GM19240 (cell line): ENCODE results near the gene KCNQ1.

Source experiments
- DNase-seq: peaks from one replicate; pipeline ENCODE4 v3.0.0; 2011; ENCODE audit warnings: low spot score; ENCODE audit not compliant: insufficient read length

KCNQ1 gene

DNA sequence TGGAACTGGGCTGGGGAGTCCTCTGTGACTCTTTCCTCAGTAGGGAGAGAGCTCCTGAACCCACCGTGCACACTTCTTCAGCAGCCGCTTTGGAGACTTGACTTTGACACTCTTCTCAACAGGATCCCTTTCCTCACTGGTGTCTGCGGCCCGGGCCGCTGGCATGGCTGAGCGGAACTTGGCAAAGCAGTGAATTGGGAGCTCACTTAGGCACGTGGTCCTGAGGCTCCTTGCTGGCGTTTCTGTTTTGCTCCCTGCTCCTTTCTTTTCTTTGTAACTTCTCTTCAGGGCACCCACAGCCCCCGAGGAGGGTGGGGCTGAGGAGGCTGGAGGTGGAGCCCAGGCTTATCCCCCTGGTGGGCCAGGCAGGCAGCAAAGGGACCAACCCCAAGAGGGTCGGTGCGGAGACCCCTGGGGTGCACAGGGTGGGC, 263.4 kb downstream of the KCNQ1 start:
- DNase-seq: no peak

DNA sequence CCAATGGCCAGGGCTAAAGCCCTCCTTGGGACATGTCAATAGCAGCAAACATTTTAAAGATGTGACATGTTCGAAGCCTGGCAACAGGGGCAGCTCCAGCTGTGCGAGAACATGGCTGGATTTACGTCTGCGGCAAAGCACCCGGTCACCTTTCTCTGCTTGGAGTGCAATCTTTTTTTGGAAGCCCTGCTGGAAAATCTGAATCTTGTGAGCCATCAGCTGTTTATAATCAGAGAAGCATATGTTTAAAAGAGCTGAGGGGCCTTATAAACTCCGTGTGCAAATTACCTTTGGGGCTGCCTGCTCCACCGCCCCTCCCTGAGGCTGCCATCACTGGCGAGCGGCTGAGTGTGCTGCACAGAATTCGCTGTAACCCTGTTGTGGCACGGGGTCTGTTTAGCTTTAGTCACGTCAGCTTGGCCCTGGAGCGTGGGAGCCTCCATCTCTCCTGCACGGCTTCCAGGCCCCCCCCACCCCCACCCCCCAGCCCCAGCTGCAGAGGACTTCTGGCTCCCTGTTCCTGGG, 264.0 kb downstream of the KCNQ1 start:
- DNase-seq: no peak

DNA sequence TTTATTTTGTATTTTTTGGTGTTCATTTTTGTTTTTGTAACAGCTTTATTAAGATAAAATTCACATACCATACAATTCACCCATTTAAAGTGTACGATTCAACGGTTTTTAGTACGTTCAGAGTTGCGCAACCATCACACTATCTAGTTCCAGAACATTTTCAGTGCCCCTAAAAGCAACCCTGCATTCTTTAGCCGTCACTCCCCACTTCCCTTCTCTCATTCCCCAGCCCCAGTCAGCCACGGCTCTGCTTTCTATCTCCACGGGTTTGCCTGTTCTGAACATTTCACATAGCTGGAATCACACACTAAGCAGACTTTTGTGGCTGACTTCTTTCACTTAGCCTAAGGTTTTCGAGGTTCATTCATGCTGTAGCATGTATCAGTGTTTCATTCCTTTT, 264.6 kb downstream of the KCNQ1 start:
- no peak for DNase-seq

DNA sequence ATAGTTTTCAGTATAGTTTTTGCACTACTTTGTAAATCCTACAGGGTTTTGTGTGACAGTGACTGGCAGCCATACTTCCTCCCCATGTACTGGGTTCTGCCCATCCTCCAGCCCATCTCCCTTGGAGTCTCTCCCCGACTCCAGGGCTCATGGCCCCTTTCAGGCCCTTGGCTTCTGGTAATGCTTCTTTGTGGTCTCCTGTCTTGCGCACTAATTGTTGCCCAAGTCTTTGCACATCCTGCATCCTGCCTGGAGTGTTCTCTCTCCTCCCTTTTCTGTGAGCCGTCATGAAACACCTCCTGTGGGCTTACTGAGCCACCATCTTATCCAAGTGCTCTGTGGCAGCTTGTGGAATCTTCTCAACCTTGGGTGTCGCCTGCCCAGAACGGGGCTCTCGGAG, 266.4 kb downstream of the KCNQ1 start:
- DNase-seq: no peak

DNA sequence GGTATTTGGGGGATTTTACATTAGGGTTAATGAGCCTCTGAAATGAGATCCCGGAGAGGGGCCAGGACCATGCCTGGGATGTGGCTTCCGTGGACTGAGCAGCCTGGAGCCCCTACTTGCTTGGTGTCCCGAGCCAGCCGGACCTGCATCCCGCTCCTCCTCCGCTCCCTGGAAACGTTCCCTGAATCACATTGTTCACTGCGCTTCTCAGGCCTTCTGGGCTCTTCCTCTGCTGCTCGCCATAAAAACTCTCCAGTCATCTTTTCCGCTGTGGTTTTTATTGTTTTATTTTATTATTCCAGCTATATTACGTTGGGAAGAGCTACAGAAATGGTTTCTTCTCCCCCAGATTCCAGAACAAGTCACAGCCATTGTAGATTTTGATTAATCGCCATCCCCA, 268.3 kb downstream of the KCNQ1 start:
- no peak for DNase-seq

DNA sequence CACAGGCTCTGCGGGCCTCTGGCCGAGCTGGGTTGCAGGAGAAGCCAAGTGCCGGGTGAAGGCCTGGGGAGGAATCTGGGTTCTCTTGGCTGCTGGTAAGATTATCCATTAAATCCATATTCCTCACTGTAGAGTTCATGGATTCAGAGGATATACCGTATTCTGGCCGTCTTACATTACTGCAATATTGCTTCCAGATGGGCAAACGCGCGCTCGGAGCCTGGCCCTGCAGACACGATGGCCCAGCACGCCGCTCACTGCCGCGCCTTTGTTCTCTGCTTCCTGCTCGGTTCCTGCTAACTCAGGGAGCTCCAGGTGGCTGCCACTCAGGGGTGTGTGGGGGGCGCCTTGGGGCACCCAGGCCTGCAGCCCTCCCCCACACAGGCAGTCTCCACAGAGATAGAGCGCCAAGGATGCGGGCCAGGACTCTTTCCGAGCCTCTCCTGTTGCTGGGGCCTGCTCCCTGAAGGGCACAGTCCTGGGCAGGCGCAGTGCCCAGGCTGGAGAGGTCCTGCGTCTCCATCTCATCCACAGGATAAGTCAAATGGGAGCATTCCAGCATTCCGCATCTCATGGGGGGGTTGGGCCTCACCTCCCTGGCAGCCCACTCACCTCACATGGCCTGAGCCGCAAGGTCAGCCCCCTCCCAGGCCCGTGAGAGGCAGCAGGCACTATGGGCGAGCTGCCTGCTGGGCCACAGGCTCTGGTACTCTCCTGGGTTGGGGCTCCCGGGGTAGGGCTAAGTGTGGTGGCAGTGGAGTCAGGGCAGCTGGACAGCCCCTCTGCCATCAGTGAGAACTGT, 269.1 kb downstream of the KCNQ1 start:
- DNase-seq: no peak

DNA sequence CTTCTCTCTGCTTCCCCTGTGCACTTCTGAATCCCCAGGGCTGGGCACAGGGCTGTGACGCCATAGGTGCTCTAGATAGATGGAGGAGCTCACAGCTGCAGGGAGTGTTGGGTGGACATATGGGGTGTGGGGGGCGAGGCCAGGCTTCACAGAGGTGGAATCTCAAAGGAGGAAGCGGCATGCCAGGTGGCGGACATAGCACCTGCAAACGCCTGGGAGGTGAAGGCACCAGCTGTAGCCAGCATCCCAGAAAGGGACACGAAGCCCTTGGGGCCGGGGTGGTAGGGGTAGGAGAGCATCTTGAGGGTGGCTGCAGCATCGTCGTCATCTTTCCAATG, 269.6 kb downstream of the KCNQ1 start:
- DNase-seq: no peak

DNA sequence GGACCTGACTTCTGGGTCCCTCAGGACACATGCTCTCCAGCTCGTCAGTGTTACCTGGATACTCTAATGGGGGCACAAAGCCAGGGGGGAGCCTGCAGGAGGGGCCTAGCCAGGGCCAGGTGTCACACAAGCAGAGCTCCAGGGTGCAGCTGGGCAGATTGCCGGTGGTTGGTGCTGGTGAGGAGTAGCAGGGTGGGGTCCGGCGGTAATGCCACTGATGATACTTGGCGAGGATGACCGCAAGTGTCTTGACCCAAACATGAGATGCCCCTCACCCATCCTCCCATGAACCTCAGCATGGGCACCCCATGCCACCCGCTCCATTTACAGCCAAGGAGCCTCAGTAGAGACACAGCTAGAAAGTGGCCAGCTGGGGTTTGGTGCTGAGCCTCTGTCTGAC, 270.1 kb downstream of the KCNQ1 start:
- no peak for DNase-seq

DNA sequence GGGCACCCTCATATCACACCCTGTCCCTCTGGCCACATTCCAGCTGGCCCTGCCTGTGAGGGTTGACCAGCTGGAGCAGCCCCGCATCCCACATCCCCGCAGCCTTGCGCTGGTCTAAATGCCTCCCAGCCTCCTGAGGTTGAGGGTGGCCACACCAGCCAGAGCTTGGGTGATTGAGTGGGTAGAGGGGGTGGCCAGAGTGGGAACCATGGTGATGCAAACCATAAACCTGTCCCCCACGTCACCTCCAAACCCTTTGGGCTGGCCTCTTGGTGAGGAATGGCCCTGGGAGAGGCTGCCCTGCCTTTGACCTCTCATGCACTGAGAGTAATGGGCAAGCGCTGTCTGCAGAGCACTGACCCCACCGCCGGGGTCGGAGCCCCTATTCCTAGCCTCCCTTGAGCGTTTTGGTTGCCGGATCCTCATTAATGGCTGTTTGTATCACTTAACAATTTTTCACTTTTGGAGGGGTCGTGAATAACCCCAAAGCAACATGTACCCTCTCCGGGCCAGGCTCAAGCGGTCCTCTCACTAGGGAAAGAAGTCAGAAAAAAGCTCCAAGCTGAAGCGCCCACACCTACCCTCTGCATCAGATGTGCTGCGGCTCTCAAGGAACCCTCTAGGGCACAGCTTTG, 271.0 kb downstream of the KCNQ1 start:
- no peak for DNase-seq

DNA sequence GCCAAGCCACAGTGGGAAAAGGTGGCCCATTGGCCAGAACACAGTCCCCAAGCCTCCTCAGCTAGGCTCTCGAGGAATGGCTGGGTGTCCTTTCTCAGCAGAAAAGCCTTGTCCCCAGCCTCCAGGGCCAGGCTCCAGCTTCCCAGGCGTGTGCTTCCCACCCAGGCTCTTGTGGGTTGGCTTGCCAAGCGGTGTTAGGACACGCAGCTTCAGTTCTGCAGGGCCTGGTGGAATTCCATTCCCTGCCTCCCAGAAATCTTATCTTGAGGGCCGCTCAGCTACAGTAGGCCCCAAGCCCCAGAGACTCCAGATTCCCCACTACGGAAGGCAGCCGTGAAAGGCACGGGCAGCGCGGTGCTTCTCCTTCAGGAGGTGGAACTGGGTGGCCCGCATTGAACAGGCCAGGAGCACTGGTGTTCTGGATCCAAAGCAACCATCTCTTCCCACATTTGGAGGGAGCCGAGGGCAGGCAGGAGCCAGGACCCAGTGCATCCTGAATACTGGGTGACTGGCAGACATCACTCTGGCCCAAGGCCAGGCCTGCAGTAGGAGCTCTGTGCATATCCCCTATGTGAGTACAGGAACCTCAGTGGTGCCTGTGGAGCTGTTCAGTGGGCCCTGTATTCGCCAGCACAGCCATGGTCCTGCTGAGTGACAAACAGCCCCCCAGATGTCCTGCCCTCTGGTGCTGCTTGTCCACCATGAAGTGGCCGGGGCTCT, 271.7 kb downstream of the KCNQ1 start:
- DNase-seq: no peak

DNA sequence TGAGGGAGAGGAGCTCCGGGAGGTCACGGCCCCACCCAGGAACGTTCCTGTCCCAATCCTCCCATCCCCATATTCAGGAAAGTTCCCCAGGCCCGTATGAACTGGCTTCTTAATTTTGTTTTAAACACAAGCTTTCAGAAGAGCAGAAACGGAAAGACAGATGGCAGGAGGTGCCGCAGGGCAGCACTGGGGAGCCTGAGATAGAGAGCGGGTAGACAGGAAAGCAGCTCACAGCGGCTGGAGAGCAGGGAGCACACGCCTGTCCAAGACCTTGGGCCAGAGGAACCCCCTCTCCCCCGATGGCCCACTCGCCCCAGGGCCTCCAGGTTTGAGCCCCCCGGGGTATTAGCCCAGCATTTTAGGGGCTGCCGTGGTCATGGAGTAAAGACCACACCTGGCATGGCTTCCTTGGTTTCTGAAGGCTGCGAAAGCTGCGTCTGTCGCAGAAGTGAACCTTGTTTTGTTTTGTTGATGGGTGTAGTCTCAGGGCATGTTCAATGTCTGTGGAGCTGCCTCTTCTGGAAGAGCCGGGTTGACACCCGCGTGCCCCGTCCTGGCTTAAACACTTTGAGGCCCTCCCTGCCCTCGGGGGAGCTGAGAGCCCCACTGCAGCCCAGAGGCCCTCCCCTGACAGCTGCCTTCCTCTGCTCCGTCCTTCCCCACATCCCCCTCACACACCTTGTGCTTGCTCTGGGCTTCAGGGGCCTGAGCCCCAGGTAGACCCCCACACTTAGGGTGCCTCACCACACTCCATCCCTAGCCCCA, 272.9 kb downstream of the KCNQ1 start:
- no peak for DNase-seq

DNA sequence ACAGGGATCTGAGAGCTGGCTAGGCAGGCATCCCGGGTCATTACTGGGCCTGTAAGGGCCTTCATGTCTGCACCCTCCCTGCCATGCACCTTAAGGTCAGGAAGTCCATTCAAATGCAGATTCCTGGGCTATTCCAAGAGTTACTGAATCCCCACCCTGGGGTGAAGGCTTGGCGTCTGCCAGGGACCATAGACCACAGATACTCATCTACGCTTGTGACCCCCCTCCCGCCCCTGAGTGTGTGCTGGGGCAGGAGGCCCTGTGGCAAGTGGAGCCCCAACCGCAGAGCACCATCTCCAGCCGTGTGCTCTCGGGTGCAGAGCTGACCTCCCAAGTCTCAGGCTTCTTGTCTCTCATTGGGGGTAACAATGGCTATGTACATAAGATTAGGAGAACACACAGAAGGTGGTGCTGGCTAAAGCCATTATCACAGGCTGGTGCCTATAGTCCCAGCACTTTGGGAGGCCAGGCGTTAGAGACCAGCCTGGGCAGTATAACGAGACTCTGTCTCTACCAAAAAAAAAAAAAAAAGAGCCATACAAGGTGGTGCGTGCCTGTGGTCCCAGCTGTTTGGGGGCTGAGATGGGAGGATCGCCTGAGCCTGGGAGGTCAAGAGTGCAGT, 274.1 kb downstream of the KCNQ1 start:
- DNase-seq: no peak

DNA sequence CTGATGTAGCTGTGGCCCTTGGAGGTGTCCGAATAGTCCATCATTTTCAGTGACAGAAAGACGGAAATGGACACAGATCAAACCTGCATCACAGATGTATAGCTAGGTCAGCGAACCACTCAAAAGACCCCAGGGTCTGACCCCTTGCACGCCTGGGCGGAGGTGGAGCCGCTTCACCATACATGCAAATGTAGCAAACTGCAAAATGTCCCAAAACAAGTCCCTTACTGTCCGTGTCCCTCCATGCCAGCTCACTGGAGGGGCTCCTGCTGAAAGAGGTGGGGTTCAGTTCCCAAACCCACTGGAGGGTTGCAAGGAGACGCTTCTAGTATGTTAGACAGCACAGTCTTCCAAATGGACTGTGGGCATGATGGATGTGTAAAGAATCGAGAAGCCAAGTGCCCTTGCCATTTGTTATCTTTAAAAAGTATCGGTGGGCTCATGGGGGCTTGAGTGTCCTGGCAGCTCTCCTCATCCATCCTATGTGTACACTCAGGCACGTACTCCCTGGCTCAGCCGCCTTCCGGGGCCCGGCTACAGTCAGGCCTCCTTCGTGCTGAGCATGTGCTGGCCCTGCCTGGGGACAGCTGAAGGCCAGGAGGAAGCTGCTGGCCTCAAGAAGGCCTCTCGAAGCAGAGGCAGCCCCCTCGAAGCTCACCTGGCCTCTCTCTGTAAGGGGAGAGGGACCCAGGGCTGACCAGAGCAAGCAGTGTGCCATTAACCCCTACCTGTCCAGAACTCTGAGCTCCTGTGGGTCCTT, 275.2 kb downstream of the KCNQ1 start:
- no peak for DNase-seq

DNA sequence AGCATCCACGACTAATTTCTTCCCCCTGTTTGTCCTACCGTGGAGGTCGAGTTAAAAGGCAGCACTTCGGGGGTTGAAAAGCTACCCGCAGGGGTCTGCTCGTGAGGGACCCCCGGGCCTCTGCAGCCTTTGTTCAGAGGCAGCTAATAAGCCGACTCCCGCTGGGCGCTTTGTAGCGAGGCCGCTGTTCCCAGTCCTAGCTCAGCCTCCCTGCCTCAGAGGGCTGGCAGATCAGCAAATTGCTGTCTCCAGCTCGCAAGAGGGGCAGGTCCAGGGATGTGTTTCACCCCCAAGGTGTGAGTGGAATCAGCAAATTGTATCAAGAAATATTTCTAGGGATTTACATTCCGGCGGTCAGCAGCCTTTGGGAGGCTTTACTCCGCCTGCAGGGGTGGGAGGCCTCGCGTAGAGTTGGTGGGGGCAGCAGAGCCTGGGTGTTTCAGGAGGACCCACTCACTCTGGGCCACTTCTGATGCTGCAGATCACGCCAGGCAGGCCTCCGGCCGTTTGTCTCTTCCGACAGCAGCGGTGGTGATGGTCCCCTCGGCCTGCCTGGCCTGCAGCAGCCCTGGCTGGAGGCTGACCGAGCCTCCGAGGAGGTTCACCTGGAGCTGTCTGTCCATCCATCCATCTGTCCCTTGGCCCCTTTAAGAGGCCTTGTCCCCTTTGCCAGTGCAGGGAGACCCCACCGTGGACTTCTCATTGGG, 276.6 kb downstream of the KCNQ1 start:
- no peak for DNase-seq

DNA sequence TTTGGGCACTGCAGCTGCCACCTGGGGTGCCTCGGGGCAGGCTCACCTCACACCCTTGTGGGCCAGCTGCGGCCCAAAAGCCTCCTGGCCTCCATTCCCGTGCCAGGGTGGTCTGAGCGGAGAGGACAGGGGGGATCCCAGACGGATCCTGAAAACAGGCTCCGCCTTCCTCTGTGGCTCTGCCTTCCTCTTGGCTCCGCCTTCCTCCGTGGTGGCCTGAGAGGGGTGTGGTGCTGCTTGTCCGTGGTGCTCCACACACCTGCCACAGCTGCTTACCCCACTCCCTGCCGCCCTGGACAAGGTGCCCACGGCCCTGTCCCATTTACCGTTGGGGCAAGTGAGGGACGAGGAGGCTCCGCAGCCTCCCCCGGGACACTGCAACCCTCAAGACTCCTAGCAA, 278.1 kb downstream of the KCNQ1 start:
- DNase-seq: no peak

DNA sequence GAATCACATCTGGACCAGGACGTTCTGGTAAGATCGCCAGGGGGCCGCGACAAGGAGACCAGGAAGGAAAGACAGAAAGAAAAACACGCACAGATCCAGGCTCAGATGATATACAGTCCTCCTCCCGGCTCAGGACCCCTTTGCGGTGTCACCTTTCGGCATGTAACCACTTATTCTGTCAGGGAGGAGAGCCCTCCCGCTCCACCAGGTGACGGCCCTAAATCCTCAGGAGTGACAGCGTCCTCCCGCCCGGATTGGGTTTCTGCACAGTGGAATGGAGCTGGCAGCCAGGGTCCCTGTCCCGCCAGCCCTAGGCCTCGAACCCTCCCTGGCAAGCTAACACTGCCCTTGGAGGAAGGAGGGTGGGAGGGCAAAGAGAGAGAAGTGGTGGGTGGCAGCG, 279.3 kb downstream of the KCNQ1 start:
- no peak for DNase-seq

DNA sequence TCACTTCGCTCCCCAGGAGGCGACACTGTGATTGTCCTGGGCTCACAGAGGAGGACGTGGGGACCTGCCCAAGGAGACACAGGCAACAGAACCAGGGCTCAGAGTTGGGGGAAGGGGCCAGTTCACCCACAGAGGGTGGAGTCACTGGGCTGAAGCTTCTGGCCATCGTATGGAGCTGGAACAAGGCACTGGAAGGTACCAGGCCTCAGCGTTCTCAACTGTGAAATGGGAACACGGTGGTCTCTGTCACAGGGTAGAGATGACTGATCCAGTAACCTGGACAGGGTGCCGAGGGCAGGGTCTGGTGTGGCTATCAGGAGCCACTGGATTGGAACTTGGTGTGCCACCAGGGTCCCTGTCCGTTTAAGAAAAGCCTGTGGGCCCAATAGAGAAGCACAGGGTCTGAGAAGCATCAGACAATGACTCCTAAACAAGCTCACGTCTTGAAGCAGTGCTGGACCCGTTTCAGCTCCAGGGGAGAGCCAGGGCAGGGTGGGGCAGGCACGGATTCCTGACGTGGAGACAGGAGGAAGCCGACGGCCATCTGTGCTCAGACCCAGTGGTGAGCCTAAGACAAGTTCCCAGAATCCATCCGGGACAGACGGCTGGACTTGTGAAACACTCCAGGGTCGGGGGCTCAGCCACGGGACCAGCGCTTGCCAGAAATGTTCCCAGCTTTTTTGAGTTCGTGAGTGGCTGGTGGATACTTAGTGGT, 280.0 kb downstream of the KCNQ1 start:
- DNase-seq: no peak

DNA sequence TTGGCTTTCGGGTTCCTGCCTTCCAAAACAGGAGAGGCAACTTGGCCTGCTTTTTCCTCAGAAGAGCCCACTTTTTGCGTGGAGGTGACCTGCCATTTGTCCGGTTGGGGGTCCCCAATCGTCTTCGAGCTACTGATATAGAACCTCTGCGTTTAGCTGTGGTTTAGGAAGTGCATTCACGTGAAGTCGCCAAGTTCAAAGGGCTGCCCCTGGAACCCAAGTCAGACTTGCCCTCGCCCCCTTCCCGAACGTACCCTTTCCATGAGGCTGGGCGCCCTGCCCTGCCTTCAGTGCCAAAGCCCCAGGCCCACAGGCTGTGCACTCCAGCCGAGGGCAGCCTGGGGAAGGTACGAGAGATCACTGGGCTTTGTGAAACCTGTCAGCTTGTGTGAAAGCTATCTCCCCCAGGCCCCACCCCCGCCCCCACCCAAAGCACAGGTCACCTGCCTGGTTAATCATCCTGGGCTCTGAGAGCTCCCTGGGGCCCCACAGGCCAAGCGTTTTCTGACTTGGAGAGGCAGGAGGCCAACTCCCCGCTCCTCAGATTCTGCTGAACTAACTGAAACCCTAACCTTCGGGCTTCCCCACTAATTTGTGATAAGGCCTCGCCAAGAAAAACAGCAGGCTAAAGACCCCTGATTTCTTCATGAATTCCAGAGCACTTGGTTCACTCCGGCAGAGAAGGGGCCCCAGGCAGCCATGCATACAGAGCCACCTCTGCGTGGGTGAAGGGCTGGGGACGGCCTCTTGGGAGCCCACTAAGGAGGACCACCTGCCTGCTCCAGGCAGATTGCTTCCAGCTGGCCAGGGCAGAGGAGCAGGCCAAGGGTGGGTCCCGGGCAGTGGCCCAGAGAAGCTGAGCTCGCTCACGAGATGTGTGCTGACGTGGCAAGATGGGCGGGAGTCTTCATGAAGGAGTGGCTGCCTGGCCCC, 280.8 kb downstream of the KCNQ1 start:
- no peak for DNase-seq
